ENCODE data around the gene RAB15. TPM values are rescaled to one million over a fixed set of nuclear protein-coding genes. Genes with fewer than 3 reads are reported as not detected.

The RAB15 gene
- total RNA-seq = 10 to 100 TPM; 18.0 to 61.9 (median 24.2) TPM
- polyA plus RNA-seq = 1 to 10 TPM; 3.1 to 8.6 (median 3.3) TPM
- long read RNA-seq, donor 1, transcript RAB15-203 (7 exons, 3,515 nt) = major isoform, 8 of 36 reads
- long read RNA-seq, donor 1, partial matches to known transcripts = 6 of 36 reads
- long read RNA-seq, donor 1, other reads (novel, unspliced or antisense) = 22 of 36 reads
- long read RNA-seq, donor 2, partial matches to known transcripts = 7 of 35 reads
- long read RNA-seq, donor 2, other reads (novel, unspliced or antisense) = 27 of 35 reads

- intact Hi-C loops (cut with DNase I) = no loop called here
- ATAC-seq = peak; percentile 46 to 66 (median 54)
- WGBS, 3 donors = 1 to 3% (median 1%) methylated on average over 47 to 96 of the region's 96 CpGs
- no peak for TF ChIP-seq CTCF (IDR thresholded peaks at IDR 0.05)
- no peaks in the 10 kb centered on the region for H3K9me3 ChIP-seq
- H3K36me3 ChIP-seq (ENCODE audit: insufficient read depth in 1 of 2, low read depth in 1 of 2) = no peaks in the 10 kb centered on the region
- H3K27me3 ChIP-seq (ENCODE audit: insufficient read depth in 3 of 3, low read length in 2 of 3) = no peaks in the 10 kb centered on the region
- H3K4me3 ChIP-seq = peak within 1 kb of the TSS; percentile 84
- H3K4me1 ChIP-seq = peaks cover 29% of the 10 kb centered on the region
- peak within 1 kb of the TSS; percentile 69 for H3K27ac ChIP-seq
- peak; percentile 40 to 59 for DNase-seq
Measured at GRCh38 chr14:64971943-64972791, at the start of gene RAB15. RAB15 (minus strand) TSS chr14:64972336; CDS start chr14:64972076, 260 bp downstream.

GRCh38 chr14:65019944-65020566 lies 47.9 kb upstream of the RAB15 start:
- TF ChIP-seq CTCF (IDR thresholded peaks at IDR 0.05) = peak; percentile 73
- H3K4me3 ChIP-seq = no peak overlapping the region
- ATAC-seq (peak; percentile 73 to 79 (median 76)), DNase-seq (no peak)
- peaks cover 26% of the 10 kb centered on the region for H3K4me1 ChIP-seq
- H3K36me3 ChIP-seq (ENCODE audit: insufficient read depth in 1 of 2, low read depth in 1 of 2) = peaks cover 0 to 31% of the 10 kb centered on the region in 2 donors
- intact Hi-C loops (cut with DNase I) = loop anchor here (2.0 to 5.0 kb wide), 2 partner anchors 33 kb away; partner anchors contain the start of gene FNTB (in 2 of the 2)
- H3K27ac ChIP-seq = no peak overlapping the region
- WGBS, 3 donors = 60 to 71% (median 68%) methylated on average over 9 of the region's 9 CpGs
- H3K27me3 ChIP-seq (ENCODE audit: insufficient read depth in 3 of 3, low read length in 2 of 3) = no peaks in the 10 kb centered on the region
- H3K9me3 ChIP-seq = no peaks in the 10 kb centered on the region

GRCh38 chr14:65016471-65016870 lies 44.3 kb upstream of the RAB15 start:
- no peak for TF ChIP-seq CTCF (IDR thresholded peaks at IDR 0.05)
- no peak for ATAC-seq
- Histone ChIP-seq H3K27me3 (ENCODE audit: insufficient read depth in 3 of 3, low read length in 2 of 3) (no peaks in the 10 kb centered on the region), H3K9me3 (no peaks in the 10 kb centered on the region), H3K4me1 (peaks cover 19% of the 10 kb centered on the region), H3K36me3 (ENCODE audit: insufficient read depth in 1 of 2, low read depth in 1 of 2) (peaks cover 0 to 59% of the 10 kb centered on the region in 2 donors), H3K4me3 (no peak overlapping the region), H3K27ac (no peak overlapping the region)
- intact Hi-C loops (cut with DNase I) = no loop called here
- no peak for DNase-seq
- 79 to 91% (median 86%) methylated on average over 4 of the region's 4 CpGs for WGBS, 3 donors

GRCh38 chr14:65015391-65015790 lies 43.3 kb upstream of the RAB15 start:
- H3K9me3 ChIP-seq = no peaks in the 10 kb centered on the region
- TF ChIP-seq CTCF (IDR thresholded peaks at IDR 0.05) = no peak
- 70 to 80% (median 76%) methylated on average over 3 of the region's 3 CpGs for WGBS, 3 donors
- intact Hi-C loops (cut with DNase I) = no loop called here
- H3K27ac ChIP-seq = no peak overlapping the region
- peaks cover 25% of the 10 kb centered on the region for H3K4me1 ChIP-seq
- peaks cover 0 to 59% of the 10 kb centered on the region in 2 donors for H3K36me3 ChIP-seq (ENCODE audit: insufficient read depth in 1 of 2, low read depth in 1 of 2)
- no peak for DNase-seq
- no peaks in the 10 kb centered on the region for H3K27me3 ChIP-seq (ENCODE audit: insufficient read depth in 3 of 3, low read length in 2 of 3)
- no peak overlapping the region for H3K4me3 ChIP-seq
- no peak for ATAC-seq
